Measurements from ENCODE around the gene PLEKHG4. TPM values are rescaled to one million over a fixed set of nuclear protein-coding genes. Genes with fewer than 3 reads are reported as not detected.

Gene PLEKHG4, protein sequence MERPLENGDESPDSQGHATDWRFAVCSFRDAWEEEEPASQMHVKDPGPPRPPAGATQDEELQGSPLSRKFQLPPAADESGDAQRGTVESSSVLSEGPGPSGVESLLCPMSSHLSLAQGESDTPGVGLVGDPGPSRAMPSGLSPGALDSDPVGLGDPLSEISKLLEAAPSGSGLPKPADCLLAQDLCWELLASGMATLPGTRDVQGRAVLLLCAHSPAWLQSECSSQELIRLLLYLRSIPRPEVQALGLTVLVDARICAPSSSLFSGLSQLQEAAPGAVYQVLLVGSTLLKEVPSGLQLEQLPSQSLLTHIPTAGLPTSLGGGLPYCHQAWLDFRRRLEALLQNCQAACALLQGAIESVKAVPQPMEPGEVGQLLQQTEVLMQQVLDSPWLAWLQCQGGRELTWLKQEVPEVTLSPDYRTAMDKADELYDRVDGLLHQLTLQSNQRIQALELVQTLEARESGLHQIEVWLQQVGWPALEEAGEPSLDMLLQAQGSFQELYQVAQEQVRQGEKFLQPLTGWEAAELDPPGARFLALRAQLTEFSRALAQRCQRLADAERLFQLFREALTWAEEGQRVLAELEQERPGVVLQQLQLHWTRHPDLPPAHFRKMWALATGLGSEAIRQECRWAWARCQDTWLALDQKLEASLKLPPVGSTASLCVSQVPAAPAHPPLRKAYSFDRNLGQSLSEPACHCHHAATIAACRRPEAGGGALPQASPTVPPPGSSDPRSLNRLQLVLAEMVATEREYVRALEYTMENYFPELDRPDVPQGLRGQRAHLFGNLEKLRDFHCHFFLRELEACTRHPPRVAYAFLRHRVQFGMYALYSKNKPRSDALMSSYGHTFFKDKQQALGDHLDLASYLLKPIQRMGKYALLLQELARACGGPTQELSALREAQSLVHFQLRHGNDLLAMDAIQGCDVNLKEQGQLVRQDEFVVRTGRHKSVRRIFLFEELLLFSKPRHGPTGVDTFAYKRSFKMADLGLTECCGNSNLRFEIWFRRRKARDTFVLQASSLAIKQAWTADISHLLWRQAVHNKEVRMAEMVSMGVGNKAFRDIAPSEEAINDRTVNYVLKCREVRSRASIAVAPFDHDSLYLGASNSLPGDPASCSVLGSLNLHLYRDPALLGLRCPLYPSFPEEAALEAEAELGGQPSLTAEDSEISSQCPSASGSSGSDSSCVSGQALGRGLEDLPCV
- total RNA-seq, result 10 to 100 TPM in 1 of 2 experiments, 1 to 10 TPM in 1; 7.7 to 12.8 TPM

GRCh38 chr16:67279296-67280089 is at the start of gene PLEKHG4:
Gene PLEKHG4, plus strand, starts transcription at chr16:67279532. Its CDS starts 513 bp downstream, at chr16:67280045.
- Mint-ChIP-seq H3K27me3 (no peaks in the 10 kb centered on the region), H3K27ac (peak within 1 kb of the TSS; percentile 78), H3K36me3 (peaks cover 7% of the 10 kb centered on the region), H3K4me1 (peaks cover 19% of the 10 kb centered on the region), H3K9me3 (ENCODE audit: low read depth) (no peaks in the 10 kb centered on the region), H3K4me3 (peak within 1 kb of the TSS; percentile 80)
- CTCF ChIA-PET, result interaction anchor here (0.8 to 4.7 kb wide), 18 partner anchors 9 to 440 kb away, joined by 3 to 18 read pairs (median 4); partner anchors contain the start of genes GFOD2, KCTD19 and LRRC36
- peak; percentile 88 for DNase-seq
- ATAC-seq, result peak; percentile 97

DNA sequence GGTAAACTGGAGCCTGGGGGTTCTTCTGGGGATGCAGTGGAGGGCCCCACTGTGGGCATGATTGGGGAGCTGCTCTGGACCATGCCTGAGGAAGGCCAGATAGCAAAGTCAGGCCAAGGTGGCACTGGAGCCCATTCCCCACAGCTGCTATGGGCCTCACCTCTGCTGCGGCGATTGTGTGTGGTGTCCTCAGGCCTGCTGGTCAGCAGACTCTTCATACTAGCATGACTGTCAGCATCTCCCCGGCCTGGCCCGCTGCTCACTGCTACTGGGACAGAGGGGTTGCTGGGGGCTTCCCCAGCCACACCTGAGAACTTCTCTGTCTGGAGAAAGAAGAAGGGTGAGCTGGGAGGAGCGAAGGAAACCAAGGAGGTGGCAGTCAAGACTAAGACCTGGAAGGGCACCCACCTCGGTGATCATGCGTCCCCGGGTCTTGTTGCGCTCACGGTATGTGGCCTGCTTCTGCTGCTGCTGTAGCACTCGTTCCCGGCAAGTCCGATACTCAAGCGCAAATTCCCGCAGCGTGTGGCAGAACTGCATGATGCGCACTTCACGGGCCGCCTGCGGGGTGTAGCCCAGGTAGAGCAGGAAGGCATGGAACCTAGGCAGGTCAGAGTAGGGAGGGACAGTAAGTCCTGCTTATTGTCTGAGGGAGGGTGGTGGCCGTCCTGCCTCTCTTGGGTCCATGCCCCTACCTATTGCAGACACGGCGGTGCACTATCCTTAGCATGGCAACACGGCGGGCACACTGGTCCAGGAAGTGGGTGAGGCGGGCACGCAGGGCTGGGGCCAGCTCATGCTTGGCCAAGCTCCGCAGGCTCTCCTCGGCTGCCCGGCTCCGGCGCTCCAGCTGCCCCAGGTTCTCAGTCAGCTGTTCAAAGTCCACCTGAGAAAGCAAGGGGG is 49.2 kb upstream of the PLEKHG4 start:
- CTCF ChIA-PET, result no interaction called here
- DNase-seq (no peak), ATAC-seq (no peak)
- H3K27me3 Mint-ChIP-seq, result no peaks in the 10 kb centered on the region
- no peak overlapping the region for H3K4me3 Mint-ChIP-seq
- peaks cover 33% of the 10 kb centered on the region for H3K4me1 Mint-ChIP-seq
- H3K9me3 Mint-ChIP-seq (ENCODE audit: low read depth), result no peaks in the 10 kb centered on the region
- H3K27ac Mint-ChIP-seq, result no peak overlapping the region
- H3K36me3 Mint-ChIP-seq, result peaks cover 29% of the 10 kb centered on the region

- Mint-ChIP-seq H3K9me3 (ENCODE audit: low read depth) (no peaks in the 10 kb centered on the region), H3K4me1 (peaks cover 26% of the 10 kb centered on the region), H3K27me3 (no peaks in the 10 kb centered on the region), H3K36me3 (peaks cover 30% of the 10 kb centered on the region), H3K27ac (peak overlapping the region; percentile 54), H3K4me3 (no peak overlapping the region)
- DNase-seq (no peak), ATAC-seq (no peak)
- CTCF ChIA-PET, result interaction anchor here (1.3 to 1.5 kb wide), 2 partner anchors 12 to 16 kb away, joined by 4 to 6 read pairs; partner anchors contain the start of gene FHOD1
Measured at GRCh38 chr16:67230809-67231660, 48.3 kb upstream of the PLEKHG4 start.

DNA sequence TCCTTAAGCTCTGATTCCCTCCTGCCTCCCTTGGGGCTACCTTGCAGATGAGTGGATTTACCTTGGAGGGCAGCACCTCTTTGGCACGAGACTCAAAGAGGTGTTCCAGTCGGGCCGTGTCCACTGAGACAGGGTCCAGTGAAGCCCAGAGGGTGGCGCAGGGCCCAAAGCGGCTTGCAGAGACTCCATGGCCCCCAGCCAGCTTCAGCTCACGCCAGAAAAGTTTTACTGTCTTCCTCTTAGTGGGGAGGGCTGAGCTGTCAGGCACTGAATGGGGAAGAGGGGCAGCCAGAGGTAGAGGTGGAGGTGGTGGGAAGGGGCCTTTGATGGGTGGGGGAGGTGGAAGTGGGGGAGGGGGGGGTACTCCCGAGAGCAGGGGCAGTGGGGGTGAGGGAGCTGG is 45.7 kb upstream of the PLEKHG4 start:
- H3K4me3 Mint-ChIP-seq, result no peak overlapping the region
- no peaks in the 10 kb centered on the region for H3K9me3 Mint-ChIP-seq (ENCODE audit: low read depth)
- ATAC-seq (no peak), DNase-seq (no peak)
- CTCF ChIA-PET, result no interaction called here
- peaks cover 46% of the 10 kb centered on the region for H3K36me3 Mint-ChIP-seq
- no peaks in the 10 kb centered on the region for H3K27me3 Mint-ChIP-seq
- H3K4me1 Mint-ChIP-seq, result peaks cover 10% of the 10 kb centered on the region
- no peak overlapping the region for H3K27ac Mint-ChIP-seq

GRCh38 chr16:67234180-67234597 is 45.1 kb upstream of the PLEKHG4 start:
- Mint-ChIP-seq H3K36me3 (peaks cover 44% of the 10 kb centered on the region), H3K27me3 (no peaks in the 10 kb centered on the region), H3K9me3 (ENCODE audit: low read depth) (no peaks in the 10 kb centered on the region), H3K27ac (no peak overlapping the region), H3K4me1 (peaks cover 8% of the 10 kb centered on the region), H3K4me3 (no peak overlapping the region)
- DNase-seq, result no peak
- ATAC-seq, result no peak
- CTCF ChIA-PET, result no interaction called here

DNA sequence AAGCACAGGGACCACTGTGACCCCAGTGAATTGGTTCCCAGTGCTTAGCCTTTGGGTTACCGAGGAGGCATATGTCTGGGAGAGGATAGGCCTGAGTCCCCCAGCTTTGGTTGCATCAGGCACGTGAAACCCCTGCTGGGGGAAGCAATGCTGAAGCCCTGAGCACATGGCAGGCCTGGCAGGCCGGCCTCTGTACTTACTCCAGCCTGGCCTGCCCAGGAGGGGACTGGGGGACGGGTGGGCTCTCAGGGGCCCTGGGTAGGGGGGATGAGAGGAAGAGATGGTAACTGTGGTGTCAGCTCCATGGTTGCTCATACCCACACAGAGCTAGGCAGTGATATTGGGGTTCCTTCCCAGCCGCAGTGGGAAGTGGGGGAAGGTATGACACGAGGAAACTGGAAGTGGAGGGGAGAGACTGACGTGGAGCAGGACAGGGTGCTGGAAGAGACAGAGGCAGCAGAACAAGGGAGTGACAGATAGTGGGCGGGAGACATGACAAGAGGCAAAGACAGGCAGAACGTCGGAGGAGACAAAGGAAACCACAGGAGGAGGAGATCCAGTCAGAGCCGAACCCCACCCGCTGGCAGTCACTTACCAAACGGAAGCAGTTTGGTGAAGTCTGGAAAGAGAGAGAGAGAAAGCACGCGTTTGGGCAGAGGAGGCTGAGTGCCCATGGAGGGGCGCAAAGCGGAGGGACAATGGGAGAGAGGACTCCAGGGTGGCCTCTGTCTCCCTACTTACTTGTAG is 43.3 kb upstream of the PLEKHG4 start:
- Mint-ChIP-seq H3K9me3 (ENCODE audit: low read depth) (no peaks in the 10 kb centered on the region), H3K4me1 (peaks cover 8% of the 10 kb centered on the region), H3K27ac (peak overlapping the region; percentile 88), H3K36me3 (peaks cover 32% of the 10 kb centered on the region), H3K4me3 (peak overlapping the region; percentile 54), H3K27me3 (no peaks in the 10 kb centered on the region)
- DNase-seq (peak; percentile 72), ATAC-seq (peak; percentile 62)
- CTCF ChIA-PET, result interaction anchor here (0.7 to 1.2 kb wide), 2 partner anchors 9 to 89 kb away, joined by 3 to 6 read pairs; partner anchors contain the start of gene TMEM208

- Mint-ChIP-seq H3K4me1 (peaks cover 15% of the 10 kb centered on the region), H3K27ac (peak overlapping the region; percentile 88), H3K27me3 (no peaks in the 10 kb centered on the region), H3K9me3 (ENCODE audit: low read depth) (no peaks in the 10 kb centered on the region), H3K36me3 (peaks cover 27% of the 10 kb centered on the region), H3K4me3 (peak overlapping the region; percentile 54)
- DNase-seq (peak; percentile 87), ATAC-seq (peak; percentile 92)
- CTCF ChIA-PET, result interaction anchor here (1.2 to 1.5 kb wide), 2 partner anchors 10 to 13 kb away, joined by 3 to 6 read pairs; partner anchors contain the start of gene TMEM208
Measured at GRCh38 chr16:67236563-67237395, 42.6 kb upstream of the PLEKHG4 start.

- Mint-ChIP-seq H3K4me1 (peaks cover 20% of the 10 kb centered on the region), H3K4me3 (no peak overlapping the region), H3K36me3 (peaks cover 21% of the 10 kb centered on the region), H3K27me3 (no peaks in the 10 kb centered on the region), H3K27ac (no peak overlapping the region), H3K9me3 (ENCODE audit: low read depth) (no peaks in the 10 kb centered on the region)
- no peak for DNase-seq
- ATAC-seq, result no peak
- CTCF ChIA-PET, result interaction anchor here (1.5 to 3.2 kb wide), 2 partner anchors 10 to 14 kb away, joined by 3 to 16 read pairs; partner anchors contain the start of gene TMEM208
Measured at GRCh38 chr16:67237396-67238277, 41.7 kb upstream of the PLEKHG4 start.

DNA sequence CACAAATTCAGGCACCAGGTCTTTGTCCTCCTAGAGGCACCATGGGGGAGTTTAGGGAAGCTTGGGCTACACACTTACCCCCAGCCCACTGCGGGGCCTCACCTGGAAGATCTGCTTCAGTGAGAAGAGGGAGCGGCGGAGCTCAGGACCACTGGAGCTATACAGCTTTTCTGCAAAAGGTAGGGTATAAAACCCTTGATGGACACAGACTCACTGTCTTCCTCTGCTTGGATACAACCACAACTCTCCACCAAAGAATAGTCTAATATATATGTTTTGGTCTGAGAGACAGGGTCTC is 41.1 kb upstream of the PLEKHG4 start:
- no peak overlapping the region for H3K4me3 Mint-ChIP-seq
- CTCF ChIA-PET, result interaction anchor here (1.5 to 3.2 kb wide), 2 partner anchors 11 to 15 kb away, joined by 3 to 16 read pairs; partner anchors contain the start of gene TMEM208
- no peaks in the 10 kb centered on the region for H3K9me3 Mint-ChIP-seq (ENCODE audit: low read depth)
- peaks cover 20% of the 10 kb centered on the region for H3K36me3 Mint-ChIP-seq
- DNase-seq (no peak), ATAC-seq (no peak)
- peaks cover 21% of the 10 kb centered on the region for H3K4me1 Mint-ChIP-seq
- H3K27ac Mint-ChIP-seq, result no peak overlapping the region
- no peaks in the 10 kb centered on the region for H3K27me3 Mint-ChIP-seq

Data from activated CD8-positive, alpha-beta memory T cell treated with anti-CD3 and anti-CD28 coated beads, Interleukin-2, amount 10 ng/mL, durations not matched to agents 7 days and 5 days (primary cell).